Ascending aorta (tissue), 2 donors: ENCODE measurements around the gene SLC1A3. TPM values are rescaled to one million over a fixed set of nuclear protein-coding genes. Genes with fewer than 3 reads are reported as not detected.

Experiments used
- DNase-seq, 2 donors: peaks; one replicate each; pipeline ENCODE4 v3.0.0-alpha.2; 2019; ENCODE audit warnings: low spot score in 2 of 2
- H3K27ac ChIP-seq, 2 donors: fragments of 200-600 bp; sonication (generic); one replicate each; pipeline ENCODE4 v1.5.1; 2016 to 2017; ENCODE audit warnings: mild to moderate bottlenecking in 1 of 2
- H3K27me3 ChIP-seq: fragments of 200-600 bp; sonication (generic); one replicate; pipeline ENCODE4 v1.5.1; 2017
- H3K36me3 ChIP-seq, 2 donors: fragments of 200-600 bp; sonication (generic); one replicate each; pipeline ENCODE4 v1.5.1; 2016
- H3K4me1 ChIP-seq, 2 donors: fragments of 200-600 bp; sonication (generic); one replicate each; pipeline ENCODE4 v1.5.1; 2016 to 2017; ENCODE audit warnings: mild to moderate bottlenecking in 1 of 2
- H3K4me3 ChIP-seq, 2 donors: fragments of 200-600 bp; sonication (generic); one replicate each; pipeline ENCODE4 v1.5.1; 2016 to 2017; ENCODE audit warnings: mild to moderate bottlenecking in 1 of 2
- H3K9me3 ChIP-seq, 2 donors: fragments of 200-600 bp; sonication (generic); one replicate each; pipeline ENCODE4 v1.5.1; 2016
- intact Hi-C: fragments of 100-400 bp; cut with DNase I; formaldehyde crosslinking; loops from one replicate; pipeline ENCODE4 v1.15.1; 2023
- total RNA-seq: library from RNA; depleted of rRNA; stranded (reverse); fragments of >200 nt; gene quantifications from one replicate; pipeline ENCODE4 v1.1.0, GENCODE V29; 2016
- TF ChIP-seq, protein P1 (sequence below), 3 experiments: fragments of 200-600 bp in 2 of 3; fragments of 450-650 bp in 1 of 3; sonication (generic) in 2 of 3; IDR thresholded peaks; one replicate each; pipeline ENCODE4 v1.5.1; 2016 to 2019; ENCODE audit warnings: antibody characterized with exemption in 3 of 3, mild to moderate bottlenecking in 1 of 3, moderate library complexity in 1 of 3

Gene SLC1A3
- total RNA-seq, 1 donor from 2014 or later = 3.0 TPM

- TF ChIP-seq, protein P1, sequence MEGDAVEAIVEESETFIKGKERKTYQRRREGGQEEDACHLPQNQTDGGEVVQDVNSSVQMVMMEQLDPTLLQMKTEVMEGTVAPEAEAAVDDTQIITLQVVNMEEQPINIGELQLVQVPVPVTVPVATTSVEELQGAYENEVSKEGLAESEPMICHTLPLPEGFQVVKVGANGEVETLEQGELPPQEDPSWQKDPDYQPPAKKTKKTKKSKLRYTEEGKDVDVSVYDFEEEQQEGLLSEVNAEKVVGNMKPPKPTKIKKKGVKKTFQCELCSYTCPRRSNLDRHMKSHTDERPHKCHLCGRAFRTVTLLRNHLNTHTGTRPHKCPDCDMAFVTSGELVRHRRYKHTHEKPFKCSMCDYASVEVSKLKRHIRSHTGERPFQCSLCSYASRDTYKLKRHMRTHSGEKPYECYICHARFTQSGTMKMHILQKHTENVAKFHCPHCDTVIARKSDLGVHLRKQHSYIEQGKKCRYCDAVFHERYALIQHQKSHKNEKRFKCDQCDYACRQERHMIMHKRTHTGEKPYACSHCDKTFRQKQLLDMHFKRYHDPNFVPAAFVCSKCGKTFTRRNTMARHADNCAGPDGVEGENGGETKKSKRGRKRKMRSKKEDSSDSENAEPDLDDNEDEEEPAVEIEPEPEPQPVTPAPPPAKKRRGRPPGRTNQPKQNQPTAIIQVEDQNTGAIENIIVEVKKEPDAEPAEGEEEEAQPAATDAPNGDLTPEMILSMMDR (IDR thresholded peaks at IDR 0.05) = no peak
- no peaks in the 10 kb centered on the region for H3K36me3 ChIP-seq
- no peak overlapping the region for H3K4me3 ChIP-seq
- no peak overlapping the region for H3K27ac ChIP-seq
- H3K4me1 ChIP-seq = no peaks in the 10 kb centered on the region
- intact Hi-C loops = no loop called here
- no peaks in the 10 kb centered on the region for H3K27me3 ChIP-seq
- no peak for DNase-seq
- H3K9me3 ChIP-seq = no peaks in the 10 kb centered on the region
These were observed 126.8 kb downstream of the SLC1A3 start for GRCh38 chr5:36733183-36733582.

- Histone ChIP-seq H3K27ac (no peak overlapping the region), H3K36me3 (no peaks in the 10 kb centered on the region), H3K27me3 (no peaks in the 10 kb centered on the region), H3K9me3 (no peaks in the 10 kb centered on the region), H3K4me3 (no peak overlapping the region), H3K4me1 (no peaks in the 10 kb centered on the region)
- intact Hi-C loops = no loop called here
- DNase-seq = no peak
- TF ChIP-seq, protein P1 (IDR thresholded peaks at IDR 0.05) = no peak
These were observed 128.0 kb downstream of the SLC1A3 start for GRCh38 chr5:36734422-36734821.

GRCh38 chr5:36735891-36736290 lies 129.5 kb downstream of the SLC1A3 start:
- TF ChIP-seq, protein P1 (IDR thresholded peaks at IDR 0.05) = no peak
- intact Hi-C loops = loop anchor here (5.0 kb wide), 1 partner anchor 271 kb away; no protein-coding TSS in a partner anchor

More at GRCh38 chr5:36735891-36736290, 129.5 kb downstream of the SLC1A3 start:
- Histone ChIP-seq H3K4me3 (no peak overlapping the region), H3K4me1 (no peaks in the 10 kb centered on the region), H3K9me3 (no peaks in the 10 kb centered on the region), H3K27me3 (no peaks in the 10 kb centered on the region), H3K36me3 (no peaks in the 10 kb centered on the region), H3K27ac (no peak overlapping the region)
- DNase-seq = no peak
